Adrenal gland (tissue), 5 donors: ENCODE data around the gene RPTOR.

Experiments
- CTCF ChIP-seq, 6 experiments: fragments of 450-650 bp in 4 of 6; fragments of 200-600 bp in 2 of 6; sonication (generic) in 1 of 6; IDR thresholded peaks; 1 replicate in 5 of 6; 2 replicates in 1 of 6; pipeline versions ENCODE4 v1.5.1 to v1.8.0; 2016 to 2021; ENCODE audit warnings: antibody characterized with exemption in 6 of 6, mild to moderate bottlenecking in 2 of 6, moderate library complexity in 1 of 6
- POLR2A ChIP-seq, 2 donors: fragments of 450-650 bp; IDR thresholded peaks; one replicate each; pipeline ENCODE4 v1.6.1; 2017; ENCODE audit warnings: antibody characterized with exemption in 2 of 2, mild to moderate bottlenecking in 2 of 2, moderate library complexity in 1 of 2
- donor health status: DM: no; HTN: no; CAD: no.

- TF ChIP-seq CTCF (IDR thresholded peaks at IDR 0.05) = no peak
- TF ChIP-seq POLR2A (IDR thresholded peaks at IDR 0.05) = no peak
Measured at GRCh38 chr17:80822700-80823410, 278.2 kb downstream of the RPTOR start.
